Fibroblast of the aortic adventitia (primary cell): Measurements from ENCODE around the gene GBP4. TPM values are rescaled to one million over a fixed set of nuclear protein-coding genes. Genes with fewer than 3 reads are reported as not detected.
"Not testable (repeated sequence)": the region's sequence is repeated elsewhere in the genome, so short reads cannot be mapped to it uniquely, and the experiment has no call there.

Experiments used
- DNase-seq: peaks from one replicate; pipeline ENCODE4 v3.0.0-alpha.2; 2010; ENCODE audit warnings: low read depth
- H3K4me3 ChIP-seq: 2 replicates; pipeline ENCODE4 v1.5.1; 2011; ENCODE audit warnings: low read depth, mild to moderate bottlenecking, control low read depth, low read length, moderate library complexity
- CTCF ChIP-seq: IDR thresholded peaks from 2 replicates; pipeline ENCODE4 v1.5.1; 2011; ENCODE audit warnings: mild to moderate bottlenecking, low read length, control low read depth, inconsistent platforms; ENCODE audit not compliant: insufficient read depth
- total RNA-seq: library from RNA; depleted of rRNA; stranded (reverse); fragments of >200 nt; gene quantifications from 2 replicates; pipeline ENCODE4 v1.2.3, GENCODE V29; 2012; ENCODE audit warnings: low replicate concordance

Gene GBP4
- total RNA-seq = 0.09 and 3.7 TPM in 2 replicates

- no peak for TF ChIP-seq CTCF
- peak within 1 kb of the TSS; percentile 54 for H3K4me3 ChIP-seq
- DNase-seq = peak; percentile 50
Observed at GRCh38 chr1:89198491-89199072, at the start of gene GBP4. TSS of gene GBP4 (minus strand) at chr1:89198942. CDS start at chr1:89198834, 108 bp downstream.

GRCh38 chr1:89243046-89243445 lies 44.3 kb upstream of the GBP4 start:
- no peak for TF ChIP-seq CTCF
- DNase-seq = no peak
- H3K4me3 ChIP-seq = no peak overlapping the region

- no peak for DNase-seq
- no peak for TF ChIP-seq CTCF
- H3K4me3 ChIP-seq = no peak overlapping the region
Observed at GRCh38 chr1:89221341-89221740, 22.6 kb upstream of the GBP4 start.

- DNase-seq = not testable (repeated sequence)
Observed at GRCh38 chr1:89219851-89220250, 21.1 kb upstream of the GBP4 start.

GRCh38 chr1:89218941-89219340 lies 20.2 kb upstream of the GBP4 start:
- DNase-seq = not testable (repeated sequence)

More at GRCh38 chr1:89219851-89220250, 21.1 kb upstream of the GBP4 start:
- H3K4me3 ChIP-seq = not testable (repeated sequence)

GRCh38 chr1:89213347-89213746 lies 14.6 kb upstream of the GBP4 start:
- H3K4me3 ChIP-seq = no peak overlapping the region
- no peak for TF ChIP-seq CTCF
- no peak for DNase-seq

More at GRCh38 chr1:89218941-89219340, 20.2 kb upstream of the GBP4 start:
- H3K4me3 ChIP-seq = not testable (repeated sequence)

GRCh38 chr1:89211035-89211634 lies 12.4 kb upstream of the GBP4 start:
- TF ChIP-seq CTCF = no peak
- DNase-seq = no peak
- H3K4me3 ChIP-seq = no peak overlapping the region

GRCh38 chr1:89206373-89206772 lies 7.6 kb upstream of the GBP4 start:
- no peak for TF ChIP-seq CTCF
- DNase-seq = no peak
- no peak overlapping the region for H3K4me3 ChIP-seq
